NB4 (cell line): ENCODE measurements around the gene XPNPEP1.

Experiments used
- CTCF ChIP-seq: IDR thresholded peaks from one replicate; pipeline ENCODE4 v1.5.1; 2012; ENCODE audit warnings: low read depth, low read length
- POLR2A ChIP-seq: IDR thresholded peaks from 2 replicates; pipeline ENCODE4 v1.6.1; 2011; ENCODE audit warnings: mild to moderate bottlenecking; ENCODE audit not compliant: insufficient read length; ENCODE audit errors: extremely low read depth

- no peak for TF ChIP-seq CTCF
- TF ChIP-seq POLR2A: no peak
These were observed 18.9 kb downstream of the XPNPEP1 start for GRCh38 chr10:109904397-109904796.
